Upper lobe of right lung (tissue), 1 donor: ENCODE data around the gene OR7C2. TPM values are rescaled to one million over a fixed set of nuclear protein-coding genes. Genes with fewer than 3 reads are reported as not detected.

Source experiments
- ATAC-seq: fragments of 200-7000 bp; cut with Tn5 transposase; one replicate; pipeline ENCODE4 v1.9.1; 2020; ENCODE audit warnings: mild to moderate bottlenecking, moderate library complexity
- DNase-seq: peaks from one replicate; pipeline ENCODE4 v3.0.0-alpha.2; 2020
- H3K27ac ChIP-seq: fragments of 200-600 bp; one replicate; pipeline ENCODE4 v1.8.0; 2022
- H3K27me3 ChIP-seq: fragments of 200-600 bp; one replicate; pipeline ENCODE4 v1.8.0; 2022; ENCODE audit warnings: mild to moderate bottlenecking
- H3K36me3 ChIP-seq: fragments of 200-600 bp; one replicate; pipeline ENCODE4 v1.8.0; 2022
- H3K4me1 ChIP-seq: fragments of 200-600 bp; one replicate; pipeline ENCODE4 v1.8.0; 2022
- H3K4me3 ChIP-seq: fragments of 200-600 bp; one replicate; pipeline ENCODE4 v1.8.0; 2022; ENCODE audit warnings: mild to moderate bottlenecking
- H3K9me3 ChIP-seq: fragments of 200-600 bp; one replicate; pipeline ENCODE4 v1.8.0; 2022
- CTCF ChIP-seq: fragments of 200-600 bp; IDR thresholded peaks from one replicate; pipeline ENCODE4 v1.8.0; 2022; ENCODE audit warnings: antibody characterized with exemption
- intact Hi-C: fragments of 100-400 bp; cut with DNase I; formaldehyde crosslinking; loops from one replicate; pipeline ENCODE4 v1.11.0; 2022
- total RNA-seq: library from RNA; stranded (reverse); fragmentation: NEBNext Ultra II Directional; extraction: Animal tissue kit (Norgen Biotek cat#: 25700); gene quantifications from one replicate; pipeline ENCODE4 v1.2.1, GENCODE V29; 2021
- donor health status: DM: no; HTN: yes; CAD: no; lungs with severe emphysema.

OR7C2 gene
- total RNA-seq, 1 donor from 2014 or later: not detected

- H3K4me1 ChIP-seq: no peaks in the 10 kb centered on the region
- DNase-seq (no peak), ATAC-seq (no peak)
- H3K27me3 ChIP-seq: no peaks in the 10 kb centered on the region
- TF ChIP-seq CTCF: no peak
- intact Hi-C loops: no loop called here
- no peak overlapping the region for H3K27ac ChIP-seq
- no peak overlapping the region for H3K4me3 ChIP-seq
- H3K9me3 ChIP-seq: no peaks in the 10 kb centered on the region
- no peaks in the 10 kb centered on the region for H3K36me3 ChIP-seq
These were observed 27.0 kb downstream of the OR7C2 start for GRCh38 chr19:14968247-14968646.

GRCh38 chr19:14971474-14971873 is 30.2 kb downstream of the OR7C2 start:
- ATAC-seq (no peak), DNase-seq (no peak)
- Histone ChIP-seq H3K27ac (no peak overlapping the region), H3K27me3 (no peaks in the 10 kb centered on the region), H3K9me3 (no peaks in the 10 kb centered on the region), H3K4me3 (no peak overlapping the region), H3K4me1 (no peaks in the 10 kb centered on the region), H3K36me3 (no peaks in the 10 kb centered on the region)
- TF ChIP-seq CTCF: no peak
- intact Hi-C loops: no loop called here

GRCh38 chr19:14972676-14973075 is 31.4 kb downstream of the OR7C2 start:
- intact Hi-C loops: no loop called here
- Histone ChIP-seq H3K36me3 (no peaks in the 10 kb centered on the region), H3K4me3 (no peak overlapping the region), H3K27me3 (peaks cover 8% of the 10 kb centered on the region), H3K4me1 (no peaks in the 10 kb centered on the region), H3K9me3 (no peaks in the 10 kb centered on the region), H3K27ac (no peak overlapping the region)
- no peak for DNase-seq
- ATAC-seq: no peak
- TF ChIP-seq CTCF: no peak

- Histone ChIP-seq H3K9me3 (no peaks in the 10 kb centered on the region), H3K4me3 (no peak overlapping the region), H3K27ac (no peak overlapping the region), H3K36me3 (no peaks in the 10 kb centered on the region), H3K4me1 (no peaks in the 10 kb centered on the region), H3K27me3 (peaks cover 8% of the 10 kb centered on the region)
- no peak for TF ChIP-seq CTCF
- no peak for DNase-seq
- intact Hi-C loops: no loop called here
- no peak for ATAC-seq
These were observed 33.2 kb downstream of the OR7C2 start for GRCh38 chr19:14974488-14974887.

- H3K27me3 ChIP-seq: peaks cover 30% of the 10 kb centered on the region
- intact Hi-C loops: no loop called here
These were observed 35.8 kb downstream of the OR7C2 start for GRCh38 chr19:14977128-14977527.

More at GRCh38 chr19:14977128-14977527, 35.8 kb downstream of the OR7C2 start:
- no peak overlapping the region for H3K27ac ChIP-seq
- H3K36me3 ChIP-seq: no peaks in the 10 kb centered on the region
- no peak for ATAC-seq
- H3K4me1 ChIP-seq: no peaks in the 10 kb centered on the region
- no peaks in the 10 kb centered on the region for H3K9me3 ChIP-seq
- DNase-seq: no peak
- no peak for TF ChIP-seq CTCF
- no peak overlapping the region for H3K4me3 ChIP-seq
